Measurements from ENCODE around the gene ARIH2. TPM values are rescaled to one million over a fixed set of nuclear protein-coding genes. Genes with fewer than 3 reads are reported as not detected.

Gene ARIH2
- total RNA-seq, 2 experiments from 2014 or later: 96.1 to 99.1 TPM

- H3K27me3 Mint-ChIP-seq (ENCODE audit: low read depth): no peaks in the 10 kb centered on the region
- H3K4me3 Mint-ChIP-seq: peak within 1 kb of the TSS; percentile 96
- peaks cover 23% of the 10 kb centered on the region for H3K4me1 Mint-ChIP-seq (ENCODE audit: low read depth)
- peak within 1 kb of the TSS; percentile 68 for H3K27ac Mint-ChIP-seq
- peaks cover 20% of the 10 kb centered on the region for H3K36me3 Mint-ChIP-seq (ENCODE audit: low read depth)
- CTCF ChIA-PET: interaction anchor here (1.3 to 8.7 kb wide), 2 partner anchors 9 to 30 kb away, joined by 6 to 84 read pairs; partner anchors contain the start of gene WDR6
- intact Hi-C loops (cut with micrococcal nuclease): loop anchor here (1.0 kb wide), 1 partner anchor 100 kb away; the partner anchor contains the start of gene ARIH2
- peak; percentile 52 for DNase-seq
- H3K9me3 Mint-ChIP-seq: no peaks in the 10 kb centered on the region
These were observed 99.5 kb downstream of the ARIH2 start, which contains the start of gene DALRD3 for GRCh38 chr3:49017971-49018706. Gene DALRD3 (minus strand): TSS chr3:49018580. CDS start chr3:49018564, 16 bp downstream.

GRCh38 chr3:49018707-49019006, 100.0 kb downstream of the ARIH2 start:
- CTCF ChIA-PET: interaction anchor here (8.7 kb wide), 1 partner anchor 9 kb away, joined by 84 read pairs; the partner anchor contains the start of gene WDR6
- Mint-ChIP-seq H3K4me3 (peak overlapping the region; percentile 96), H3K27ac (peak overlapping the region; percentile 68), H3K36me3 (ENCODE audit: low read depth) (peaks cover 24% of the 10 kb centered on the region), H3K27me3 (ENCODE audit: low read depth) (no peaks in the 10 kb centered on the region), H3K4me1 (ENCODE audit: low read depth) (peaks cover 26% of the 10 kb centered on the region), H3K9me3 (no peaks in the 10 kb centered on the region)
- intact Hi-C loops (cut with micrococcal nuclease): loop anchor here (1.0 kb wide), 1 partner anchor 100 kb away; the partner anchor contains the start of gene ARIH2
- DNase-seq: no peak

- Mint-ChIP-seq H3K36me3 (ENCODE audit: low read depth) (peaks cover 28% of the 10 kb centered on the region), H3K27ac (peak overlapping the region; percentile 85), H3K4me1 (ENCODE audit: low read depth) (peaks cover 39% of the 10 kb centered on the region), H3K9me3 (no peaks in the 10 kb centered on the region), H3K4me3 (peak overlapping the region; percentile 96), H3K27me3 (ENCODE audit: low read depth) (no peaks in the 10 kb centered on the region)
- no peak for DNase-seq
- CTCF ChIA-PET: interaction anchor here (0.6 to 8.7 kb wide), 5 partner anchors 10 to 75 kb away, joined by 3 to 84 read pairs (median 5); partner anchors contain the start of genes QRICH1 and WDR6
- intact Hi-C loops (cut with micrococcal nuclease): loop anchor here (5.0 to 10.0 kb wide), 6 partner anchors 147 to 767 kb away; partner anchors contain the start of genes APEH, CCDC71, GMPPB and GPX1
These were observed 101.3 kb downstream of the ARIH2 start for GRCh38 chr3:49019941-49020329.

- Mint-ChIP-seq H3K27me3 (ENCODE audit: low read depth) (no peaks in the 10 kb centered on the region), H3K9me3 (no peaks in the 10 kb centered on the region), H3K4me1 (ENCODE audit: low read depth) (peaks cover 45% of the 10 kb centered on the region), H3K4me3 (peak overlapping the region; percentile 96), H3K36me3 (ENCODE audit: low read depth) (peaks cover 29% of the 10 kb centered on the region), H3K27ac (peak overlapping the region; percentile 95)
- CTCF ChIA-PET: interaction anchor here (0.6 to 8.7 kb wide), 6 partner anchors 11 to 1252 kb away, joined by 3 to 84 read pairs (median 12); partner anchors contain the start of genes P4HTM, QRICH1 and WDR6
- intact Hi-C loops (cut with micrococcal nuclease): loop anchor here (1.0 to 10.0 kb wide), 11 partner anchors 9 to 767 kb away; partner anchors contain the start of genes APEH, CCDC71, GMPPB and GPX1
- peak; percentile 50 for DNase-seq
These were observed 101.9 kb downstream of the ARIH2 start for GRCh38 chr3:49020330-49021212.

GRCh38 chr3:49021213-49021812, 102.7 kb downstream of the ARIH2 start:
- CTCF ChIA-PET: interaction anchor here (0.6 to 8.7 kb wide), 11 partner anchors 10 to 1251 kb away, joined by 3 to 84 read pairs (median 5); partner anchors contain the start of genes DAG1, IP6K2, P4HTM and QRICH1
- peaks cover 34% of the 10 kb centered on the region for H3K36me3 Mint-ChIP-seq (ENCODE audit: low read depth)
- H3K4me3 Mint-ChIP-seq: peak overlapping the region; percentile 96

GRCh38 chr3:49021813-49022687, 103.4 kb downstream of the ARIH2 start, which contains the start of gene NDUFAF3:
Gene NDUFAF3 (plus strand): TSS chr3:49022121. CDS start chr3:49022145, 24 bp downstream.
- Mint-ChIP-seq H3K4me1 (ENCODE audit: low read depth) (peaks cover 60% of the 10 kb centered on the region), H3K4me3 (peak within 1 kb of the TSS; percentile 96), H3K36me3 (ENCODE audit: low read depth) (peaks cover 42% of the 10 kb centered on the region), H3K27ac (peak within 1 kb of the TSS; percentile 97), H3K27me3 (ENCODE audit: low read depth) (no peaks in the 10 kb centered on the region), H3K9me3 (no peaks in the 10 kb centered on the region)
- CTCF ChIA-PET: interaction anchor here (0.6 to 8.7 kb wide), 14 partner anchors 9 to 448 kb away, joined by 3 to 84 read pairs (median 6); partner anchors contain the start of genes DAG1, IP6K2, P4HTM and QRICH1
- DNase-seq: peak; percentile 95
- intact Hi-C loops (cut with micrococcal nuclease): loop anchor here (1.0 to 10.0 kb wide), 11 partner anchors 7 to 765 kb away; partner anchors contain the start of genes APEH, CCDC71, GMPPB and GPX1

More at GRCh38 chr3:49021213-49021812, 102.7 kb downstream of the ARIH2 start:
- H3K27me3 Mint-ChIP-seq (ENCODE audit: low read depth): no peaks in the 10 kb centered on the region
- intact Hi-C loops (cut with micrococcal nuclease): loop anchor here (1.0 to 10.0 kb wide), 11 partner anchors 8 to 766 kb away; partner anchors contain the start of genes APEH, CCDC71, GMPPB and GPX1
- H3K9me3 Mint-ChIP-seq: no peaks in the 10 kb centered on the region
- peak; percentile 99 for DNase-seq
- peaks cover 53% of the 10 kb centered on the region for H3K4me1 Mint-ChIP-seq (ENCODE audit: low read depth)
- H3K27ac Mint-ChIP-seq: peak overlapping the region; percentile 95

- CTCF ChIA-PET: interaction anchor here (0.5 to 8.7 kb wide), 12 partner anchors 8 to 1936 kb away, joined by 3 to 84 read pairs (median 6); partner anchors contain the start of genes P4HTM, QRICH1 and WDR6
- Mint-ChIP-seq H3K4me3 (peak overlapping the region; percentile 96), H3K9me3 (no peaks in the 10 kb centered on the region), H3K4me1 (ENCODE audit: low read depth) (peaks cover 63% of the 10 kb centered on the region), H3K27me3 (ENCODE audit: low read depth) (no peaks in the 10 kb centered on the region), H3K27ac (peak overlapping the region; percentile 97), H3K36me3 (ENCODE audit: low read depth) (peaks cover 48% of the 10 kb centered on the region)
- DNase-seq: no peak
- intact Hi-C loops (cut with micrococcal nuclease): loop anchor here (5.0 to 10.0 kb wide), 6 partner anchors 145 to 765 kb away; partner anchors contain the start of genes APEH, CCDC71, GMPPB and GPX1
These were observed 104.1 kb downstream of the ARIH2 start for GRCh38 chr3:49022688-49023171.

GRCh38 chr3:49023775-49024174, 105.1 kb downstream of the ARIH2 start:
- intact Hi-C loops (cut with micrococcal nuclease): loop anchor here (5.0 to 10.0 kb wide), 6 partner anchors 144 to 764 kb away; partner anchors contain the start of genes APEH, CCDC71, GMPPB and GPX1
- Mint-ChIP-seq H3K27ac (peak overlapping the region; percentile 38), H3K4me1 (ENCODE audit: low read depth) (peaks cover 69% of the 10 kb centered on the region), H3K9me3 (no peaks in the 10 kb centered on the region), H3K27me3 (ENCODE audit: low read depth) (no peaks in the 10 kb centered on the region), H3K36me3 (ENCODE audit: low read depth) (peaks cover 55% of the 10 kb centered on the region), H3K4me3 (peak overlapping the region; percentile 96)
- CTCF ChIA-PET: interaction anchor here (0.6 to 8.7 kb wide), 3 partner anchors 14 to 147 kb away, joined by 3 to 84 read pairs (median 36); partner anchors contain the start of genes P4HTM and WDR6
- no peak for DNase-seq

- Mint-ChIP-seq H3K27me3 (ENCODE audit: low read depth) (no peaks in the 10 kb centered on the region), H3K9me3 (no peaks in the 10 kb centered on the region), H3K4me1 (ENCODE audit: low read depth) (peaks cover 65% of the 10 kb centered on the region), H3K36me3 (ENCODE audit: low read depth) (peaks cover 57% of the 10 kb centered on the region), H3K4me3 (peak overlapping the region; percentile 12), H3K27ac (no peak overlapping the region)
- no peak for DNase-seq
- intact Hi-C loops (cut with micrococcal nuclease): loop anchor here (5.0 to 10.0 kb wide), 6 partner anchors 143 to 763 kb away; partner anchors contain the start of genes APEH, CCDC71, GMPPB and GPX1
- CTCF ChIA-PET: interaction anchor here (4.5 kb wide), 1 partner anchor 36 kb away, joined by 36 read pairs; the partner anchor contains the start of gene P4HTM
These were observed 105.8 kb downstream of the ARIH2 start for GRCh38 chr3:49024449-49024848.
